HG02840 (cell line): ENCODE measurements around the gene PKP1.

Experiments used
- ATAC-seq: cut with Tn5 transposase; IDR thresholded peaks from one replicate; pipeline ENCODE4 v1.9.1; 2021; ENCODE audit warnings: mild to moderate bottlenecking, moderate library complexity, moderate number of reproducible peaks; ENCODE audit not compliant: unreplicated experiment, low FRiP score

The PKP1 gene

DNA sequence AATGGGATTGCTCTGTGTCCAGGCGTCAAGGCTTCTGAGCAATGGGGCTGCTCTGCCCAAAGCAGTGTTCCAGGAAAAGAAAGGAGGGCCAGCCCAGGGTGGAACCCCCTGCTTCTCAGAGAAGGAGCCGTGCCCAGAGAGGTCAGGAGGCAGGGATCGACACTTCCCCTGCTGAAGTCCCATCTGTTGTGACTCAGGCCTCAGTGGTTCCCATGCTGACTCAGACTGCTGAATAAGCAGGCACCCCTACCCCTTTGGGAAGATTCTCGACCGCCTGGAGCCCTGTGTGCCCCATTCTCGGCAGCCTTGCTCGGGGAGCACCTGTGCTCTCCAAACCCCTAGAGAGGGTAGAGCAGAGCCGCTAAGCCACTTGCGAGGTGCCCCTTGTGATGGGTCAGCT is 23.9 kb downstream of the PKP1 start:
- ATAC-seq = no peak

DNA sequence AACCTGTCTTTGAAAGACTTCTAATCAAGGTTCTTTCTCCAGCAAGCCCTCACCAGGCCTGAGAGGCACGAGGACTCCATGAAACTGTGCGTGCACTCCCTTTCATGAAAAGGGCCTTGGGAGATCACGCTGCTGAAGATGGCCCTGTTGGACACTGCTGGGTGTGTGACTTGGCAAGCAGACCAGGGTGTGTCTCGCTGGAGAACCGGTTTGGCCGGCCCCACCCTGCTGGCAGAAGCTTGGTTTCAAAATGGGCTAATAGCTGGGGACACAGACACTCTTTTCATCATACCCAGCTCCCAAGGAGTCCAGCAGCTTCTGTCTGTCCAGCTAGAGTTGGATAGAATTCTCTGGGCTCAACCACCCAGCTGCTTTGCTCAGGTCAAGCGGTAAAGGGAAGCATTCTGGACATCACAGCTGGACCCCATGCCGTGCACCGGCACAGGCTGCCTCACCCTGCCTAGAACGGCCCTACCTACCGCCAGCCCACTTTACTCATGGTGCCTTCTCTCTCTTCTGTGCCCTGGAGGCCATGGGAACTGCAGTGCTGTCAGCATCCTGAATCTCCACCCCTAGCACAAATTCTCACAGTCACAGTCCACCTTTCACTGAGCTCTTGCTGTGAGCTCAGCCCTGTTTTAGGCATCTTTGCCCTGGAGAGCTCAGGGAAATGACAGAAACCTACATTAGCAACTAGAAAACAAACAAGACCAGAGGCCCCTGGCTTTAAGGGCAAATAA is 24.6 kb downstream of the PKP1 start:
- ATAC-seq = no peak

DNA sequence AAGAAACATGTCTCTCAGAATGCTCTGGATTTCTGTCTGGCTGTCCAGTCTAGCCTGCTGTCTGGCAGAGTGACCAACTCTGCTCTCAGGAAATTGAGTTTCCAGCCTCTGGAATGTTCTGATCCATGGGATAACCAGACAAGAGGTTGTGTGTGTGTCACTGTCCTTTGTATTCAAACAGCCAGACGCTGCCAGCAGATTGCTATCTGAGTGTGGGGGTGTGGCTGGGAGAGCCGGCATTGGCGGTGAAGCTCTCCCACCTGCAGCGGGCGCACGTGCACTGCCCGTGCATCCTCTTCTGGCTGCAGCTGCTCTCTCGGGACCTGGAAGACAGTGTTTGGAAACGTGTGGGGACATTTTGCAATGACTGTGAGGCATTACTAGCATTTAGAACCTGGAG is 26.1 kb downstream of the PKP1 start:
- ATAC-seq = no peak

DNA sequence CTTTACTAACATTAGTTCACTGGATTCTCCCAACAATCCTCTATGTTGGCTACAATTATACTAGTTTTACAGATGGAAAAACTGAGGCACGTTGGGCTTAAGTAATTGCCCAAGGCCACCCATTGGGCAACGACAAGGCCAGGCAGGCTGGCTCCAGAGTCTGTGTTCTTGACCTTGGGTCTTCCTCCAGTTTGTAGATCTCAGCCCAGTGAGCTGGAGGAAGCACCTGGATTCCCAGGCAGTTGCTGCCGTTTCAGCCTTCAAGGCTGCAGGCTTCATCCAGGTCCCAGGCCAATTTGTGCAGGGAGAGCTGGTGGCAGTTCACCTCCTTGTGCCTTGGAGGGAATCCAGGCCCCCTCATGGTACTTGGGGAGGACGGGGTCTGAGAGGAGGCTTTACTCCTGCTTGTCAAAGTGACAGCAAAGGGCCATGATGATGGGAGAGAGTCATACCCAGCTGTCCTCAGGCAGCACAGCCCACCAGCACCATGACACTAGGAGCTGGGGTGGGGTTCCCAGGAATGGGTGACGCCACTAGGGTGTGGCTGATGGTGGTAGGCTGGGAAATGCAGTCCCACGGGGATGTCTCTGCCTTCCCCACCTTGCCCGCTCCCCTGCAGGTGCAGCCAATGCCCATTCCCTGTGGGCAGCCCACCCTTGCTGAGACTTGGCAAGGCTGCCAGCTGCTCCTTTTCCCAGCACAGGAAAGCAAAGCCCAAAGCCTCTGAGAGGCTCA is 27.1 kb downstream of the PKP1 start:
- ATAC-seq = no peak

DNA sequence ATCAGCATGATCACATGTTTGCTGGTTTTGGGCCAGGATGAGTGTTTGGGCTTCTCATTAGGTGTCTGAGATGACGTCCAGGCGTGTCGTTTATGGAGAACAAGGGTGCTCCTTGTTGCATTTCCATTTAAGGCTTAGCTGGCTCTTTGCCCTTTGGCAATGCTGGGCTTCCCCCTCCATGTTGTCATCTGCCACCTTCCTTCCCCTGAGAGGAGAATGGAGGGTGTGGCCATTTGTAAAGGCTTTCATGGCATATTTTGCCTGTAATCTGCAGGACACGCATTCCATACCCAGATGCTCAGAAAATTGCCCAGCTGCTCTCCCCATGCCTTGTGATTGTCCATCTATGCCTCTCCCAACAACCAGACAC is 27.7 kb downstream of the PKP1 start:
- no peak for ATAC-seq

DNA sequence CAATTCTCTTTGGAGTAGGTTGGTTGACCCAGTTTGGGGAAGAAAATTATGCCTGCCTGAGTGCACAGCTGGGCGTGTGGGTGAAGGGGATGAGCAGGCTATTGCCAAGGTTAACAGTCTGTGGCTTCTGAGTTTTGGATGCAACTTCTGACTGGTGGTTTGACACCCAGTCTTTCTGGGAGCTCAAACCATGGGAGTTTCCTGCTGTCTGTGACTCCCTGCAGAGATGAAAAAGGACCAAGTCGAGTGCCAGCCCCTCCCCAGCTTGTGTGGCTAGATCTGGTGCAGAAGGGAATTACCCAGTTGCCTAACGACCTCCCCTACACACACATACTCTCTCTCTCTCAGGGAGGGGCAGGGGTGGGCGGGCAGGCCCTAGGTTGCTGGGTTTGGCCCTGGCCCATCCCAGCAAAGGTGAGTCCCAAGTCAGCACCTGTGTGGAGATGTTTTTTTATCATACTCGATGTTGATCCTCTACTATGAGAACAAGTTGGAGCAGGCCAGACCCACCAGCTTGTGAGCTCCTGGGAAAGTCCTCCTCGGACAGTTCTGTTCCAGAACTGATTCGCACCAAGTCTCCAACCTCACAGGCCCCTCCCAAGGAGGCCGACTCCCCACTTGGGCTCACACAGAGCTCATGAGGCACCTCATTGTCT is 28.2 kb downstream of the PKP1 start:
- no peak for ATAC-seq

DNA sequence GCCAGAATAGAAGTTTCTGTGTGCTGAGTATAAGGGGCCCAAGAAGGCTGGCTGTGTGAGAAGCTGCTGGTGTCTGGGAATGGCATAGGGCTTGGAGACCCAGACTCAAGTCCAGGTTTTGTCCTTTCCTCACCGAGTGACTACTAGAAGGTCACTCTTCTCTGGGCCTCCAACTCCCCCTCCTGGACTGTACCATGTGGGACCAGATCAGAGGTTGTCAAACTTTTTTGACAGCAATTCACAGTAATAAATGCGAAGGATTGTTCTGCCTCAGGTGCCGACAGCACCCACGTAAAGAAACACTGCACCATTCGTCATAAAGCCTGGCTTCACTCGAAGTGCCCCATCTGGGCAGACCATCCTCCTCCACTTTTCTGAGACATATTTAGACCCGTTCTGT is 29.0 kb downstream of the PKP1 start:
- ATAC-seq = no peak

DNA sequence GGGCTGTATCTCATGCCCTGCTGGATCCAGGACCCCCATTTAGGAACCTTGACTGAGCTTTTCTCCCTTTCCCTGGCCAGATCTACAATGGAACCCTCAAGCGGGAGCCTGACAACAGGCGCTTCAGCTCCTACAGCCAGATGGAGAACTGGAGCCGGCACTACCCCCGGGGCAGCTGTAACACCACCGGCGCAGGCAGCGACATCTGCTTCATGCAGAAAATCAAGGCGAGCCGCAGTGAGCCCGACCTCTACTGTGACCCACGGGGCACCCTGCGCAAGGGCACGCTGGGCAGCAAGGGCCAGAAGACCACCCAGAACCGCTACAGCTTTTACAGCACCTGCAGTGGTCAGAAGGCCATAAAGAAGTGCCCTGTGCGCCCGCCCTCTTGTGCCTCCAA is 29.8 kb downstream of the PKP1 start:
- ATAC-seq = no peak

DNA sequence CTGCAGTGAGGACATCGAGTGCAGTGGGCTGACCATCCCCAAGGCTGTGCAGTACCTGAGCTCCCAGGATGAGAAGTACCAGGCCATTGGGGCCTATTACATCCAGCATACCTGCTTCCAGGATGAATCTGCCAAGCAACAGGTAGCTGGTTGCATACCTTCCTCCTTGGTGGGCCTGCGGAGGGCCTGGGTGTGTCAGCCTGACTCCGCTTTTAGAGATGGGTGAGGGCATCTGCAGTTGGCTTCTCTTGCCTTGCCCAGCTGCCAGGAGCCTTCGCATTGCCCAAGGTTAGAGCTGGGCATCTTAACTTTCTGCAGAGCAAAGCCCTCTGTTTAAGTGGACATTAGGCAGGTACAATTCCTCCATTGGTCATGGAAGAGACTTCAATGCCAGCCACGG is 33.2 kb downstream of the PKP1 start:
- ATAC-seq = no peak

DNA sequence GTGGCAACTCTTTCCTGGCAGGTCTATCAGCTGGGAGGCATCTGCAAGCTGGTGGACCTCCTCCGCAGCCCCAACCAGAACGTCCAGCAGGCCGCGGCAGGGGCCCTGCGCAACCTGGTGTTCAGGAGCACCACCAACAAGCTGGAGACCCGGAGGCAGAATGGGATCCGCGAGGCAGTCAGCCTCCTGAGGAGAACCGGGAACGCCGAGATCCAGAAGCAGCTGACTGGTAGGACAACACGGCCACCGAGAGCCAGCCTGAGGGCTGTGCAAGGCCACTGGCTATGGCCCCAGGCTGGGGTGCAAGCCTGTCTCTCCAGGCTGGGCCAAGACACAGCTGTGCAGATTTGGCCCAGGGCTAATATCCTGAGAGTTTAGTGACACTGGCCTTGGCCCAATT is 34.2 kb downstream of the PKP1 start:
- ATAC-seq = no peak

DNA sequence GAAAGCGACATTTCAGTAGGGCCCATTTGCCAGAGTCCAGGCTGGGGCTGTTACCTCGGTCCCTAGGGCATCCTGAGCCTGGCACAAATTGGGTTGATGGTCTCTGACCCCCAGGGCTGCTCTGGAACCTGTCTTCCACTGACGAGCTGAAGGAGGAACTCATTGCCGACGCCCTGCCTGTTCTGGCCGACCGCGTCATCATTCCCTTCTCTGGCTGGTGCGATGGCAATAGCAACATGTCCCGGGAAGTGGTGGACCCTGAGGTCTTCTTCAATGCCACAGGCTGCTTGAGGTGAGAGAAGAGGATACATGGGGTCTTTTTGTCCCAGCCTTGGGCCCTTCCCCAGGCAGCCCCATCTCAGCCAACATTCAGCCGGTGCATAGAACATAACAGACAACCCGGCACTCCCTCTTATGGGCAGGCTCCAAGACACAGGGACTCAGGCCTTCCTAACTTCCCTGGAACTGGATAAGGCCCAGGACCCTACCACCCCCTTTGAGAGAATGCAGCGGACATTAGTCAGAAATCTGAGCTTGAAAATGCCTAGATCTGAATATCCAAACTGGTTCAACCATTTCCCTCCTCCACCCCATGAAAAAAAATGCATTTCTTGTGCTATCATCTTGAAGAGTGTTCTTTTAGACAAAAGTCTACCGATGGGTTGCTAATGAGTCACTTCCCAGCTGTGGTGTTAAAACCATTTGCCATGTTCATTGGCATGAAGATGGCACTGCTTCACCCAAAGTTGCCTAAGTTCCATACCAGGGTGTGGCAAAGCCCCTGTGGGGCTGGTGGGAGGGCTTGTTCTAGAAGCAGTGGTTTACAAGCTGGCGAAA is 35.4 kb downstream of the PKP1 start:
- ATAC-seq = no peak

DNA sequence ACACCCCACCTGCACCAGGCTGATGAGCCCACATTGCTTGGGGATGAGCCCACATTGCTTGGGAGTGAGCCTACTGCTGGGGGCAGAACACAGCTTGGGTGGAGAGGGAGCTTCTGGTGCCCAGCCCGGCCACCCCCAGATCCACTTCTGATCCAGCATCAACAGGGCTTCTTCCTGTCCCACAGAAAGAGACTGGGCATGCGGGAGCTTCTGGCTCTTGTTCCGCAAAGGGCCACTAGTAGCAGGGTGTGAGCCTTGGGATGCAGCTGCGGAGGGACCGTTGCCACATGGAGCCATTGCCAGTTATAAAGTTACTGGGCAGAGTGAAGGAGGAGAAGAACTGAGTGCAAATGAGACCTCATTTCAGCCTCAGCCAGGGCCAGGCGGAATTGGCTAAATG is 36.3 kb downstream of the PKP1 start:
- ATAC-seq = no peak

DNA sequence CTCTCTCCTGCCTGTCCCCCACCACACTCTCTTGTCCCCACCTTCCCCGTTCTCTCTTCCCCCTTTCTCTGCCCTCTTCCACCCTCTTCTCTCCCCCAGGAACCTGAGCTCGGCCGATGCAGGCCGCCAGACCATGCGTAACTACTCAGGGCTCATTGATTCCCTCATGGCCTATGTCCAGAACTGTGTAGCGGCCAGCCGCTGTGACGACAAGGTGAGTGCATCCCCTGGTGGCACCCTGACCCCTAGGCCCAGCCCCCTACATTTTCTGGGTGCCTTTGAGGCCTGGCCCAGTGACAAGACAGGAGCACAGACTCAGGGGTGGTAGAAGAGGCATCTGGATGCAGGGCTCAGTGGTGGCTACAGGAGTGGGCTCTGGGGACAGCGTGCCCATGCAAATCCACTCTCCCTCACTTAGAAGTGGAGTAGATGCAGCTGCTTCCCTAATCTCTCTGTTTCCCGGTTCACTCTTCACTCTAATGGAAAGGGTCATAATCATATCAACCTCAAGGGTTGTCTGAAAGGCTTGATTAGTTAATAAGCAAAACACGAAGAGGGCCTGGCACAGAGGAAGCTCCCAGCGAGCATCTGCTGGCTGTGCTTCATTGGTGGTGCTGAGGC is 37.0 kb downstream of the PKP1 start:
- no peak for ATAC-seq

DNA sequence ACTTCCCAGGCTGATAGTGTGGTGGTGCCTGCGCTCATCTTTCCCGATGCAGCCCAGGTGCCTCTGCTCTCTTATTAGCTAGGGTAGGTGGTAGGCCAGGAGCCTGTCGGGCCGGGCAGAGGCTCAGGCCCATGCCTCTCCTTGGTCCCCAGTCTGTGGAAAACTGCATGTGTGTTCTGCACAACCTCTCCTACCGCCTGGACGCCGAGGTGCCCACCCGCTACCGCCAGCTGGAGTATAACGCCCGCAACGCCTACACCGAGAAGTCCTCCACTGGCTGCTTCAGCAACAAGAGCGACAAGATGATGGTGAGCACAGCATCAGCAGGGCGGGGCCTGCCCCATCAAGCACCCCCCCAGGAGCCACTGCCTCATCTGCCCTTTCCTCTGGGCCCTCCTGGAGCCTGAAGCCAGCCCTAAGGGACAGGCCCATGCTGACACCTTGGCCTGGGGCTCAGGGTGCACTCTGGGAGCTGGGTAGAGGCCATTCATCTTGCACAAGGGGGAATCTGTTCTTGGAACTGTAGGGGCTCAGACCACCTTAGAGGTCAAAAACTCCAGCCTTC is 38.6 kb downstream of the PKP1 start:
- no peak for ATAC-seq

DNA sequence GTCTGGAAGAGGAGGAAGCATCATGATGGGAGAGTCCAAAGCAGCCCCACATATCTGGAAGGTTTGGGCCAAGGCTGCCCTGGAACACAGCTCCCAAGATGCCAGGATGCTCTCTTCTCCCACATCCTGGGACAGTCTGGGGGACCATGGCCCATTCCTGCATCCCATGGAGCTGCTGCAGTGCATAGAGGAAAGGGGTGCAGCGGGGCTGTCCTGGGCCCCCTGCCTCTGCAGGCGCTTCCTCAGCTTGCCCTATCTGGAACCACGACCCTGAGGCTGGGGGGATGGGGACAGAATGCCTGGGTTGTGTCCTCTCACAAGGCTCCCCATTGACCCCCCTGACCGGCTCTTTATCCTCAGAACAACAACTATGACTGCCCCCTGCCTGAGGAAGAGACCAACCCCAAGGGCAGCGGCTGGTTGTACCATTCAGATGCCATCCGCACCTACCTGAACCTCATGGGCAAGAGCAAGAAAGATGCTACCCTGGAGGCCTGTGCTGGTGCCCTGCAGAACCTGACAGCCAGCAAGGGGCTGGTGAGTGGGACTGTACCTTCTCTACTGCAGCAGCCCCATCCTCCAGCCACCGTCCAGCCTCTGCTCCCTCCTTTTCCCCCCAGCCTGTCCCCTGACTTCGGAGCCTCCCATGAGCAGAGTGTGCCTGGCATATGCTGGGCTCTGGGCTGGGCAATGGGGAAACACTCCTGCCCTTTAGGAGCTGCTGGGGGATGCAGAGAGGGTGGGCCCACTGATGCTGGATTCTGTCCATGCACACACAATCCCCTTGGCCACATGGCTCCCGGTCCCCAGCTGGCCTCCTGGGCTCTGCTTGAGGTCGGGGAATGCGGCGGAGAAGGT is 39.6 kb downstream of the PKP1 start:
- ATAC-seq = no peak

DNA sequence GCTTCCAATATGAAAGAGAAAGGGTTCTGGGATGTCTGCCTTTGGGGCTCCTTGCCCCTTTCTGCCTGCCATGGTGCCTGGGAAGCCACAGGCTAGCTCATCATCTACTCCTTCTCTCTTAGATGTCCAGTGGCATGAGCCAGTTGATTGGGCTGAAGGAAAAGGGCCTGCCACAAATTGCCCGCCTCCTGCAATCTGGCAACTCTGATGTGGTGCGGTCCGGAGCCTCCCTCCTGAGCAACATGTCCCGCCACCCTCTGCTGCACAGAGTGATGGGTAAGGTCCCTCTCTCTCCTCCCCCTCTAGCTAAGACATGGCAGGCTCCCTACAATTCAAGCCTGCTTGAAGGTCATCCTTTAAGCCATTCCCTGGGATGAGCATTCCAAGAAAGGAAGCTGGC is 41.0 kb downstream of the PKP1 start:
- ATAC-seq = no peak

DNA sequence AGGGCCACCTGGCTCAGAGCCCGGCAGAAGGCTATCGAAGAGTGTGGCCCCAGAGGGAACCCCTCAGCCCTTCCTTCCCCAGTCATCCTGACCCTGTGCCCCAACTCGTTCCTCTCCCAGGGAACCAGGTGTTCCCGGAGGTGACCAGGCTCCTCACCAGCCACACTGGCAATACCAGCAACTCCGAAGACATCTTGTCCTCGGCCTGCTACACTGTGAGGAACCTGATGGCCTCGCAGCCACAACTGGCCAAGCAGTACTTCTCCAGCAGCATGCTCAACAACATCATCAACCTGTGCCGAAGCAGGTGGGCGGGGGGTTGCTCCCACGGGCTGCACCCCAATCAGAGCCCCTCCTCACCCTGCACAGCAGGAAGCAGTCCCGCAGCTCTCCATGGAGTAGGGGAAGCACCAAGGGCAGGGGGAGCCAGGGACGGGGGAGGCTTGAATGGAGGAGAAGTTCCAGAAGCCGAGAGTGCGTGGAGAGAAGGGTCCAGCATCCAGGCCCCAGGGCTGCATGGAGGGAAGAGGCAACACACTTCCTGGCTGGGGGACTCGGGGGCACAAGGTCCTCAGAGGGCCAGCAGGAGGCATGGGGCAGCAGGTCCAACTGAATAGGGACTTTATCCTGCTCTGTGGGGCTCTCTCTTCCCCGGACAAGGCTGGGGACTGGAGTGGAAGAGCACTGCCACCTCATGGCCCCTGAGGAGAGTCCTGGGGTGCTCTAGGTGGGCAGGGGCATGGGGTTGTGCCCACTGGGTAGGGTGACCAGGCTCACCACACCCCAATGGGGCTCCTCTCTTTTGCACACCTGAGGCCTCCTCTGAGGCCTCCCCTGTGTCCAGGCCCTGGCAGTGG is 41.7 kb downstream of the PKP1 start:
- no peak for ATAC-seq

DNA sequence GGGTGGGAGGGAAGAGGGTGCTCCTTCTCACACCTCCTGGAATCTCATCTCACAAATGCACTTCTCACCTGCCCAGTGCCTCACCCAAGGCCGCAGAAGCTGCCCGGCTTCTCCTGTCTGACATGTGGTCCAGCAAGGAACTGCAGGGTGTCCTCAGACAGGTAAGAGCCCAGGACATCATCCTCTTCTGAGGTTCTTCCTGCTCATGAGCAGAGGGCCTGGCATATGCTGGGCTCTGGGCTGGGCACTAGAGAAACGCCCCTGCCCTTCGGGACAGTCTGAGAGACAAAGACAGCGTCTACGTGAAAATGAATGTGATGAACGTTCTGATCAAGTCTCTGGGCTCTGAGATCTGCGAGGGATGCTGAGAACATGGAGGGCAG is 42.4 kb downstream of the PKP1 start:
- no peak for ATAC-seq
